Measurements from ENCODE around the gene CRABP1.
A peak's percentile ranks its signal among the peaks of the same experiment; 100 is the strongest.
"Not testable (repeated sequence)": the region's sequence is repeated elsewhere in the genome, so short reads cannot be mapped to it uniquely, and the experiment has no call there.

Gene CRABP1

GRCh38 chr15:78370013-78370412 lies 29.9 kb downstream of the CRABP1 start:
- Histone ChIP-seq H3K27me3 (replicated peaks in 2 of 5; ENCODE audit: control insufficient read depth in 4 of 5, insufficient read depth in 5 of 5, low read length in 4 of 5) (no peaks in the 10 kb centered on the region), H3K4me1 (ENCODE audit: control extremely low read depth in 1 of 4, control insufficient read depth in 4 of 4, insufficient read depth in 4 of 4, low read length in 3 of 4) (peaks cover 0 to 18% (median 11%) of the 10 kb centered on the region in 4 experiments), H3K36me3 (ENCODE audit: control insufficient read depth in 4 of 4, insufficient read depth in 4 of 4, low read length in 3 of 4) (no peaks in the 10 kb centered on the region), H3K4me3 (ENCODE audit: control insufficient read depth in 1 of 7, extremely low read depth in 1 of 7, insufficient read depth in 4 of 7, low read depth in 2 of 7, low read length in 6 of 7) (no peak overlapping the region), H3K27ac (ENCODE audit: insufficient read depth in 1 of 2, low read depth in 1 of 2, low read length in 2 of 2, poor library complexity in 1 of 2, severe bottlenecking in 2 of 2) (no peak overlapping the region), H3K9me3 (ENCODE audit: control extremely low read depth in 1 of 5, control insufficient read depth in 4 of 5, insufficient read depth in 2 of 5, low read depth in 1 of 5, low read length in 4 of 5) (no peaks in the 10 kb centered on the region)
- WGBS (ENCODE audit: insufficient coverage), result 93% methylated on average over 6 of the region's 6 CpGs
- no peak for DNase-seq
- ChIA-PET POLR2A (no interaction called here), CTCF (no interaction called here)

GRCh38 chr15:78372880-78373279 lies 32.7 kb downstream of the CRABP1 start:
- H3K27ac ChIP-seq (ENCODE audit: insufficient read depth in 1 of 2, low read depth in 1 of 2, low read length in 2 of 2, poor library complexity in 1 of 2, severe bottlenecking in 2 of 2), result no peak overlapping the region
- no peaks in the 10 kb centered on the region for H3K36me3 ChIP-seq (ENCODE audit: control insufficient read depth in 4 of 4, insufficient read depth in 4 of 4, low read length in 3 of 4)
- CTCF ChIA-PET, result interaction anchor here (0.6 to 1.3 kb wide), 2 partner anchors 11 to 36 kb away, joined by 3 read pairs; no protein-coding TSS in a partner anchor
- 95% methylated on average over 4 of the region's 5 CpGs for WGBS (ENCODE audit: insufficient coverage)
- H3K27me3 ChIP-seq (replicated peaks in 2 of 5; ENCODE audit: control insufficient read depth in 4 of 5, insufficient read depth in 5 of 5, low read length in 4 of 5), result no peaks in the 10 kb centered on the region
- H3K4me1 ChIP-seq (ENCODE audit: control extremely low read depth in 1 of 4, control insufficient read depth in 4 of 4, insufficient read depth in 4 of 4, low read length in 3 of 4), result peaks cover 0 to 16% (median 11%) of the 10 kb centered on the region in 4 experiments
- DNase-seq, result no peak
- no peaks in the 10 kb centered on the region for H3K9me3 ChIP-seq (ENCODE audit: control extremely low read depth in 1 of 5, control insufficient read depth in 4 of 5, insufficient read depth in 2 of 5, low read depth in 1 of 5, low read length in 4 of 5)
- POLR2A ChIA-PET, result no interaction called here
- no peak overlapping the region for H3K4me3 ChIP-seq (ENCODE audit: control insufficient read depth in 1 of 7, extremely low read depth in 1 of 7, insufficient read depth in 4 of 7, low read depth in 2 of 7, low read length in 6 of 7)

GRCh38 chr15:78374436-78375393 lies 34.6 kb downstream of the CRABP1 start:
- WGBS (ENCODE audit: insufficient coverage), result 62% methylated on average over 13 of the region's 14 CpGs
- Histone ChIP-seq H3K27me3 (replicated peaks in 2 of 5; ENCODE audit: control insufficient read depth in 4 of 5, insufficient read depth in 5 of 5, low read length in 4 of 5) (no peaks in the 10 kb centered on the region), H3K4me1 (ENCODE audit: control extremely low read depth in 1 of 4, control insufficient read depth in 4 of 4, insufficient read depth in 4 of 4, low read length in 3 of 4) (peaks cover 0 to 16% (median 11%) of the 10 kb centered on the region in 4 experiments), H3K36me3 (ENCODE audit: control insufficient read depth in 4 of 4, insufficient read depth in 4 of 4, low read length in 3 of 4) (no peaks in the 10 kb centered on the region), H3K9me3 (ENCODE audit: control extremely low read depth in 1 of 5, control insufficient read depth in 4 of 5, insufficient read depth in 2 of 5, low read depth in 1 of 5, low read length in 4 of 5) (no peaks in the 10 kb centered on the region), H3K27ac (ENCODE audit: insufficient read depth in 1 of 2, low read depth in 1 of 2, low read length in 2 of 2, poor library complexity in 1 of 2, severe bottlenecking in 2 of 2) (no peak overlapping the region), H3K4me3 (ENCODE audit: control insufficient read depth in 1 of 7, extremely low read depth in 1 of 7, insufficient read depth in 4 of 7, low read depth in 2 of 7, low read length in 6 of 7) (peak overlapping the region in 1 of 7 experiments; percentile 4)
- POLR2A ChIA-PET, result no interaction called here
- peak; percentile 74 to 84 (median 78) for DNase-seq
- CTCF ChIA-PET, result interaction anchor here (0.5 kb wide), 1 partner anchor 99 kb away, joined by 4 read pairs; no protein-coding TSS in a partner anchor

GRCh38 chr15:78380143-78380542 lies 40.0 kb downstream of the CRABP1 start:
- H3K4me1 ChIP-seq (ENCODE audit: control extremely low read depth in 1 of 4, control insufficient read depth in 4 of 4, insufficient read depth in 4 of 4, low read length in 3 of 4); H3K4me3 ChIP-seq (ENCODE audit: control insufficient read depth in 1 of 7, extremely low read depth in 1 of 7, insufficient read depth in 4 of 7, low read depth in 2 of 7, low read length in 6 of 7); DNase-seq; H3K9me3 ChIP-seq (ENCODE audit: control extremely low read depth in 1 of 5, control insufficient read depth in 4 of 5, insufficient read depth in 2 of 5, low read depth in 1 of 5, low read length in 4 of 5); H3K27me3 ChIP-seq (replicated peaks in 2 of 5; ENCODE audit: control insufficient read depth in 4 of 5, insufficient read depth in 5 of 5, low read length in 4 of 5); POLR2A ChIA-PET; CTCF ChIA-PET; H3K36me3 ChIP-seq (ENCODE audit: control insufficient read depth in 4 of 4, insufficient read depth in 4 of 4, low read length in 3 of 4); H3K27ac ChIP-seq (ENCODE audit: insufficient read depth in 1 of 2, low read depth in 1 of 2, low read length in 2 of 2, poor library complexity in 1 of 2, severe bottlenecking in 2 of 2): not testable (repeated sequence)
- no CpG with 5 or more reads among the region's 1 CpG for WGBS (ENCODE audit: insufficient coverage)

GRCh38 chr15:78382114-78382880 lies 42.1 kb downstream of the CRABP1 start:
- Histone ChIP-seq H3K4me3 (ENCODE audit: control insufficient read depth in 1 of 7, extremely low read depth in 1 of 7, insufficient read depth in 4 of 7, low read depth in 2 of 7, low read length in 6 of 7) (no peak overlapping the region), H3K27ac (ENCODE audit: insufficient read depth in 1 of 2, low read depth in 1 of 2, low read length in 2 of 2, poor library complexity in 1 of 2, severe bottlenecking in 2 of 2) (no peak overlapping the region), H3K27me3 (replicated peaks in 2 of 5; ENCODE audit: control insufficient read depth in 4 of 5, insufficient read depth in 5 of 5, low read length in 4 of 5) (peaks cover 0 to 3% (median 0%) of the 10 kb centered on the region in 5 experiments), H3K9me3 (ENCODE audit: control extremely low read depth in 1 of 5, control insufficient read depth in 4 of 5, insufficient read depth in 2 of 5, low read depth in 1 of 5, low read length in 4 of 5) (no peaks in the 10 kb centered on the region), H3K36me3 (ENCODE audit: control insufficient read depth in 4 of 4, insufficient read depth in 4 of 4, low read length in 3 of 4) (no peaks in the 10 kb centered on the region), H3K4me1 (ENCODE audit: control extremely low read depth in 1 of 4, control insufficient read depth in 4 of 4, insufficient read depth in 4 of 4, low read length in 3 of 4) (no peaks in the 10 kb centered on the region)
- POLR2A ChIA-PET, result interaction anchor here (0.6 kb wide), 1 partner anchor 17 kb away, joined by 3 read pairs; no protein-coding TSS in a partner anchor
- CTCF ChIA-PET, result interaction anchor here (1.0 to 1.5 kb wide), 3 partner anchors 14 to 40 kb away, joined by 3 to 5 read pairs (median 3); no protein-coding TSS in a partner anchor
- 98% methylated on average over 5 of the region's 7 CpGs for WGBS (ENCODE audit: insufficient coverage)
- no peak for DNase-seq

GRCh38 chr15:78384651-78385050 lies 44.5 kb downstream of the CRABP1 start:
- Histone ChIP-seq H3K9me3 (ENCODE audit: control extremely low read depth in 1 of 5, control insufficient read depth in 4 of 5, insufficient read depth in 2 of 5, low read depth in 1 of 5, low read length in 4 of 5) (no peaks in the 10 kb centered on the region), H3K4me1 (ENCODE audit: control extremely low read depth in 1 of 4, control insufficient read depth in 4 of 4, insufficient read depth in 4 of 4, low read length in 3 of 4) (no peaks in the 10 kb centered on the region), H3K27ac (ENCODE audit: insufficient read depth in 1 of 2, low read depth in 1 of 2, low read length in 2 of 2, poor library complexity in 1 of 2, severe bottlenecking in 2 of 2) (no peak overlapping the region), H3K27me3 (replicated peaks in 2 of 5; ENCODE audit: control insufficient read depth in 4 of 5, insufficient read depth in 5 of 5, low read length in 4 of 5) (peaks cover 0 to 3% (median 0%) of the 10 kb centered on the region in 5 experiments), H3K4me3 (ENCODE audit: control insufficient read depth in 1 of 7, extremely low read depth in 1 of 7, insufficient read depth in 4 of 7, low read depth in 2 of 7, low read length in 6 of 7) (no peak overlapping the region), H3K36me3 (ENCODE audit: control insufficient read depth in 4 of 4, insufficient read depth in 4 of 4, low read length in 3 of 4) (no peaks in the 10 kb centered on the region)
- no peak for DNase-seq
- 96% methylated on average over 5 of the region's 7 CpGs for WGBS (ENCODE audit: insufficient coverage)
- ChIA-PET POLR2A (no interaction called here), CTCF (interaction anchor here (0.9 to 1.3 kb wide), 2 partner anchors 14 to 16 kb away, joined by 3 read pairs; no protein-coding TSS in a partner anchor)
